HepG2 (cell line): ENCODE results near the gene PLPP3. TPM values are rescaled to one million over a fixed set of nuclear protein-coding genes. Genes with fewer than 3 reads are reported as not detected.
A peak's percentile ranks its signal among the peaks of the same experiment; 100 is the strongest.

Experiments used
- ARID4A ChIP-seq: sonication (generic); formaldehyde crosslinking; IDR thresholded peaks from 2 replicates; pipeline ENCODE4 v1.5.0; 2020; ENCODE audit warnings: mild to moderate bottlenecking, missing genetic modification reagents, borderline replicate concordance
- ATRX ChIP-seq: sonication (generic); formaldehyde crosslinking; IDR thresholded peaks from 2 replicates; pipeline ENCODE4 v1.4.0; 2020; ENCODE audit warnings: missing genetic modification reagents, borderline replicate concordance
- ELF4 ChIP-seq: sonication (generic); formaldehyde crosslinking; IDR thresholded peaks from 2 replicates; pipeline ENCODE4 v1.5.0; 2020; ENCODE audit warnings: missing genetic modification reagents, mild to moderate bottlenecking, moderate library complexity, borderline replicate concordance
- HMGXB4 ChIP-seq, 2 experiments: sonication (generic) in 1 of 2; formaldehyde crosslinking in 1 of 2; IDR thresholded peaks; 2 replicates each; pipeline versions ENCODE4 v1.4.0 to v1.6.1; 2018 to 2020; ENCODE audit warnings: missing genetic modification reagents in 2 of 2, borderline replicate concordance in 1 of 2, low read depth in 1 of 2, mild to moderate bottlenecking in 1 of 2, missing biosample characterization in 1 of 2
- HNRNPLL ChIP-seq: fragments of 200-400 bp; formaldehyde crosslinking; IDR thresholded peaks from 2 replicates; pipeline ENCODE4 v1.6.1; 2017; ENCODE audit warnings: mild to moderate bottlenecking, low read depth, low read length; ENCODE audit not compliant: poor library complexity, severe bottlenecking
- IRF2 ChIP-seq: IDR thresholded peaks from 2 replicates; pipeline ENCODE4 v1.6.1; 2018; ENCODE audit warnings: missing genetic modification reagents, missing compliant biosample characterization
- KLF15 ChIP-seq: sonication (generic); formaldehyde crosslinking; IDR thresholded peaks from 2 replicates; pipeline ENCODE4 v1.8.1; 2023; ENCODE audit warnings: borderline replicate concordance, mild to moderate bottlenecking, inconsistent platforms, missing genetic modification reagents, mixed read lengths
- NR2F2 ChIP-seq: IDR thresholded peaks from 2 replicates; pipeline ENCODE4 v1.6.1; 2012; ENCODE audit warnings: low read depth, inconsistent platforms, borderline replicate concordance
- RBAK ChIP-seq: sonication (generic); formaldehyde crosslinking; IDR thresholded peaks from 2 replicates; pipeline ENCODE4 v1.5.1; 2020; ENCODE audit warnings: mild to moderate bottlenecking, missing genetic modification reagents
- TERF1 ChIP-seq: sonication (generic); formaldehyde crosslinking; IDR thresholded peaks from 2 replicates; pipeline ENCODE4 v1.8.0; 2022; ENCODE audit warnings: mild to moderate bottlenecking, missing genetic modification reagents, moderate library complexity
- YY1 ChIP-seq: IDR thresholded peaks from 2 replicates; pipeline ENCODE4 v1.6.1; 2011; ENCODE audit warnings: low read length, low read depth, moderate library complexity, mild to moderate bottlenecking; ENCODE audit not compliant: insufficient read depth, insufficient replicate concordance
- ZNF234 ChIP-seq: sonication (generic); formaldehyde crosslinking; conservative IDR thresholded peaks from 2 replicates; pipeline ENCODE4 v1.5.1; 2020; ENCODE audit warnings: mild to moderate bottlenecking, missing genetic modification reagents
- ZNF382 ChIP-seq: sonication (generic); formaldehyde crosslinking; IDR thresholded peaks from 2 replicates; pipeline ENCODE4 v1.5.0; 2020; ENCODE audit warnings: missing genetic modification reagents, mild to moderate bottlenecking, borderline replicate concordance
- ZNF468 ChIP-seq: sonication (generic); formaldehyde crosslinking; IDR thresholded peaks from 2 replicates; pipeline ENCODE4 v1.8.0; 2022; ENCODE audit warnings: mild to moderate bottlenecking, moderate library complexity, missing genetic modification reagents
- ZNF550 ChIP-seq: sonication (generic); formaldehyde crosslinking; IDR thresholded peaks from 2 replicates; pipeline ENCODE4 v1.4.0; 2020; ENCODE audit warnings: mild to moderate bottlenecking, missing genetic modification reagents, borderline replicate concordance
- ZNF576 ChIP-seq: sonication (generic); formaldehyde crosslinking; IDR thresholded peaks from 2 replicates; pipeline ENCODE4 v1.4.0; 2020; ENCODE audit warnings: mild to moderate bottlenecking, missing genetic modification reagents
- ZNF652 ChIP-seq: IDR thresholded peaks from 2 replicates; pipeline ENCODE4 v1.6.1; 2016; ENCODE audit warnings: low read depth, borderline replicate concordance
- ZNF772 ChIP-seq: sonication (generic); formaldehyde crosslinking; IDR thresholded peaks from 2 replicates; pipeline ENCODE4 v1.5.0; 2020; ENCODE audit warnings: mild to moderate bottlenecking, missing genetic modification reagents
- ZNF784 ChIP-seq: sonication (generic); formaldehyde crosslinking; IDR thresholded peaks from 2 replicates; pipeline ENCODE4 v1.5.1; 2020; ENCODE audit warnings: missing genetic modification reagents, mild to moderate bottlenecking, borderline replicate concordance
- ZSCAN31 ChIP-seq: sonication (generic); formaldehyde crosslinking; IDR thresholded peaks from 2 replicates; pipeline ENCODE4 v1.5.0; 2020; ENCODE audit warnings: low read depth, mild to moderate bottlenecking, missing genetic modification reagents
- polyA plus RNA-seq, 8 experiments: library from polyadenylated mRNA; depleted of rRNA in 3 of 8; stranded (reverse) in 7 of 8; unstranded in 1 of 8; fragments of >200 nt; fragmentation: Illumina TruSeq in 4 of 8; extraction: Trizol in 4 of 8; gene quantifications; 2 replicates each; pipeline versions ENCODE4 v1.2.1 to v1.2.3, GENCODE V29; 2011 to 2016; ENCODE audit warnings: low read depth in 4 of 8, missing spikeins in 1 of 8, mixed read lengths in 1 of 8; ENCODE audit not compliant: insufficient read depth in 1 of 8
- total RNA-seq, 5 experiments: library from RNA; depleted of rRNA; stranded (reverse); fragments of >200 nt; fragmentation: Illumina TruSeq; extraction: Trizol; gene quantifications; 2 replicates each; pipeline ENCODE4 v1.2.3, GENCODE V29; 2016; ENCODE audit warnings: low read depth in 1 of 5

PLPP3 gene
- total and polyA plus RNA-seq, 2 of the 13 experiments (the other 11 are each of a cell fraction or from before 2014, with no cell fraction given), result 49.7 to 65.8 TPM

- TF ChIP-seq ZNF576 (no peak), IRF2 (CRISPR knock-in tag) (peak; percentile 59; the same call in 1 of the 2 replicates), NR2F2 (peak; percentile 88), ZNF234 (CRISPR knock-in tag) (no peak), ELF4 (CRISPR knock-in tag) (peak; percentile 82), ZNF550 (CRISPR knock-in tag) (no peak), ZSCAN31 (peak; percentile 69; the same call in 1 of the 2 replicates), ATRX (CRISPR knock-in tag) (no peak), TERF1 (CRISPR knock-in tag) (no peak), HNRNPLL (no peak), RBAK (CRISPR knock-in tag) (no peak; the same call in none of the 2 replicates), ZNF382 (CRISPR knock-in tag) (no peak), ZNF784 (CRISPR knock-in tag) (no peak), ZNF468 (no peak), ZNF652 (CRISPR knock-in tag) (peak; percentile 38; the same call in 1 of the 2 replicates), ARID4A (peak; percentile 59; the same call in 1 of the 2 replicates), KLF15 (CRISPR knock-in tag) (no peak), HMGXB4 (CRISPR knock-in tag; IDR thresholded peaks at IDR 0.05; ENCODE audit: borderline replicate concordance in 1 of 2, low read depth in 1 of 2) (peak in 1 of 2 experiments; percentile 49; a peak in 1 of 4 replicates), ZNF772 (peak; percentile 79; the same call in 1 of the 2 replicates), YY1 (no peak)
Observed at GRCh38 chr1:56494306-56494705, 85.1 kb downstream of the PLPP3 start (continued).
